Peyer's patch (tissue), 4 donors: Measurements from ENCODE around the gene CNGA1. TPM values are rescaled to one million over a fixed set of nuclear protein-coding genes. Genes with fewer than 3 reads are reported as not detected.

ENCODE experiments used
- DNase-seq, 3 donors: peaks; one replicate each; pipeline ENCODE4 v3.0.0-alpha.2; 2017 to 2019
- H3K27ac ChIP-seq, 4 donors: fragments of 200-600 bp; sonication (generic); one replicate each; pipeline ENCODE4 v1.5.1; 2016 to 2019
- H3K27me3 ChIP-seq, 2 donors: fragments of 200-600 bp; sonication (generic); one replicate each; pipeline ENCODE4 v1.5.1; 2019
- H3K36me3 ChIP-seq, 3 donors: fragments of 200-600 bp; sonication (generic); one replicate each; pipeline ENCODE4 v1.5.1; 2016 to 2019
- H3K4me1 ChIP-seq, 4 donors: fragments of 200-600 bp; sonication (generic); one replicate each; pipeline ENCODE4 v1.5.1; 2016 to 2019
- H3K4me3 ChIP-seq, 4 donors: fragments of 200-600 bp; sonication (generic); 1 replicate in 3 of 4; 2 replicates in 1 of 4; pipeline ENCODE4 v1.5.1; 2016 to 2019; ENCODE audit warnings: mild to moderate bottlenecking in 1 of 4
- H3K9me3 ChIP-seq, 4 donors: fragments of 200-600 bp; sonication (generic); one replicate each; pipeline ENCODE4 v1.5.1; 2016 to 2019; ENCODE audit warnings: mild to moderate bottlenecking in 1 of 4
- CTCF ChIP-seq, 6 experiments: fragments of 450-650 bp in 4 of 6; fragments of 200-600 bp in 2 of 6; sonication (generic) in 1 of 6; IDR thresholded peaks; one replicate each; pipeline ENCODE4 v1.5.1; 2017 to 2019; ENCODE audit warnings: antibody characterized with exemption in 6 of 6, mild to moderate bottlenecking in 3 of 6, moderate library complexity in 1 of 6
- POLR2A ChIP-seq, 2 donors: fragments of 450-650 bp; IDR thresholded peaks; one replicate each; pipeline ENCODE4 v1.5.1; 2017; ENCODE audit warnings: antibody characterized with exemption in 2 of 2, mild to moderate bottlenecking in 2 of 2, moderate library complexity in 2 of 2
- total RNA-seq, 4 donors: library from RNA; depleted of rRNA; stranded (reverse); fragments of >200 nt; gene quantifications; one replicate each; pipeline ENCODE4 v1.1.0, GENCODE V29; 2016

CNGA1 gene
- total RNA-seq, 4 donors from 2014 or later: 9.8 to 22.2 (median 11.7) TPM; not detected in 1

GRCh38 chr4:47945930-47946726 is 70.4 kb downstream of the CNGA1 start:
- H3K9me3 ChIP-seq: peaks cover 0 to 4% (median 0%) of the 10 kb centered on the region in 4 donors
- DNase-seq: no peak
- no peak overlapping the region for H3K27ac ChIP-seq
- H3K36me3 ChIP-seq: no peaks in the 10 kb centered on the region
- H3K4me1 ChIP-seq: no peaks in the 10 kb centered on the region
- TF ChIP-seq POLR2A (IDR thresholded peaks at IDR 0.05): no peak
- TF ChIP-seq CTCF (IDR thresholded peaks at IDR 0.05): no peak
- no peaks in the 10 kb centered on the region for H3K27me3 ChIP-seq
- H3K4me3 ChIP-seq: no peak overlapping the region

- H3K9me3 ChIP-seq: no peaks in the 10 kb centered on the region
- DNase-seq: no peak
- no peak for TF ChIP-seq CTCF (IDR thresholded peaks at IDR 0.05)
- TF ChIP-seq POLR2A (IDR thresholded peaks at IDR 0.05): no peak
- no peak overlapping the region for H3K4me3 ChIP-seq
- no peaks in the 10 kb centered on the region for H3K36me3 ChIP-seq
- H3K27ac ChIP-seq: no peak overlapping the region
- H3K27me3 ChIP-seq: no peaks in the 10 kb centered on the region
- no peaks in the 10 kb centered on the region for H3K4me1 ChIP-seq
Measured at GRCh38 chr4:47942081-47942819, 74.2 kb downstream of the CNGA1 start.

GRCh38 chr4:47939456-47939855 is 77.0 kb downstream of the CNGA1 start:
- Histone ChIP-seq H3K9me3 (no peaks in the 10 kb centered on the region), H3K27ac (no peak overlapping the region), H3K27me3 (no peaks in the 10 kb centered on the region), H3K36me3 (no peaks in the 10 kb centered on the region), H3K4me3 (no peak overlapping the region), H3K4me1 (no peaks in the 10 kb centered on the region)
- DNase-seq: no peak
- TF ChIP-seq POLR2A (IDR thresholded peaks at IDR 0.05) (no peak), CTCF (IDR thresholded peaks at IDR 0.05) (no peak)

GRCh38 chr4:47936336-47936735 is 80.1 kb downstream of the CNGA1 start:
- no peak for DNase-seq
- TF ChIP-seq CTCF (IDR thresholded peaks at IDR 0.05) (no peak), POLR2A (IDR thresholded peaks at IDR 0.05) (no peak)
- Histone ChIP-seq H3K27ac (no peak overlapping the region), H3K4me1 (no peaks in the 10 kb centered on the region), H3K36me3 (no peaks in the 10 kb centered on the region), H3K9me3 (no peaks in the 10 kb centered on the region), H3K27me3 (no peaks in the 10 kb centered on the region), H3K4me3 (no peak overlapping the region)

- H3K4me1 ChIP-seq: no peaks in the 10 kb centered on the region
- peak in 5 of 6 experiments; percentile 50 to 73 (median 67) for TF ChIP-seq CTCF (IDR thresholded peaks at IDR 0.05)
- no peak for TF ChIP-seq POLR2A (IDR thresholded peaks at IDR 0.05)
- H3K4me3 ChIP-seq: no peak overlapping the region
- no peak overlapping the region for H3K27ac ChIP-seq
- no peaks in the 10 kb centered on the region for H3K9me3 ChIP-seq
- H3K36me3 ChIP-seq: no peaks in the 10 kb centered on the region
- no peak for DNase-seq
- no peaks in the 10 kb centered on the region for H3K27me3 ChIP-seq
Measured at GRCh38 chr4:47933840-47934239, 82.6 kb downstream of the CNGA1 start.
